Measurements from ENCODE around the gene TREML1. TPM values are rescaled to one million over a fixed set of nuclear protein-coding genes. Genes with fewer than 3 reads are reported as not detected.

Gene TREML1
- total RNA-seq, 1 donor from 2014 or later, result not detected

DNA sequence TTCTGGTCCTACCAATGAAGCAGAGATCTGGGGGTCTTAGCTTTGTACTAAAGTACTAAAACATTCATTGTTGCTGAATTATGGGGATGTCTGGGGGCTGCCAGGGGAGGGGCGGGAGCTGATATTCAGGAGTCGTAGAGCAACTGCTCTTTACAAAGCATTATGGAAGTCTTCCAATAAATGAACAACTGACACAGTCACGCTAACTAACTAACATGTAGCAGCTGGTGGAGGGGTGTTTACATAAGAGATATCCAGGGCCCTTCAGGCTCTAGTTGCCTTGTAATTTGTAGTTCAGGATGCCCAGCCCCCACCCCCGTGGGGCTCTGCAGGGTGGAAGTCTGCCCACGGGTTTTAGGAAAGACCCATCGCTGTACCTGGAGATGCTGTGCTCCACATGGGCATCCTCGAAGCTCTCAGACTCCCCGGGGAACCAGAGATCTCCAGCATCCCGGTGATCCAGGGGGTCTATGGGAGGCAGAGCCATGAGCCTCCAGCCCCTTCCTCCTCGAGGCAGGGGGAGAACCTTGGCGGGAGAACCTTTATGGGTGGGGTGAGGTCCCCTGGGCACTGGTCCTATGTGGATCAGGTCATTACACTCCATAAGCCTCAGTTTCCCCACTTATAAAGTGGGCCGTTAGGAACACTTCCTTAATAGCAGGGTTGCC lies 5.4 kb upstream of the TREML1 start:
- H3K27ac Mint-ChIP-seq (ENCODE audit: unreplicated experiment), result no peak overlapping the region
- no peaks in the 10 kb centered on the region for H3K4me1 Mint-ChIP-seq (ENCODE audit: low read depth, unreplicated experiment)
- H3K4me3 Mint-ChIP-seq (ENCODE audit: unreplicated experiment), result no peak overlapping the region
- no peaks in the 10 kb centered on the region for H3K36me3 Mint-ChIP-seq (ENCODE audit: unreplicated experiment)
- H3K9me3 Mint-ChIP-seq (ENCODE audit: unreplicated experiment), result peaks cover 4% of the 10 kb centered on the region
- TF ChIP-seq, protein P1, sequence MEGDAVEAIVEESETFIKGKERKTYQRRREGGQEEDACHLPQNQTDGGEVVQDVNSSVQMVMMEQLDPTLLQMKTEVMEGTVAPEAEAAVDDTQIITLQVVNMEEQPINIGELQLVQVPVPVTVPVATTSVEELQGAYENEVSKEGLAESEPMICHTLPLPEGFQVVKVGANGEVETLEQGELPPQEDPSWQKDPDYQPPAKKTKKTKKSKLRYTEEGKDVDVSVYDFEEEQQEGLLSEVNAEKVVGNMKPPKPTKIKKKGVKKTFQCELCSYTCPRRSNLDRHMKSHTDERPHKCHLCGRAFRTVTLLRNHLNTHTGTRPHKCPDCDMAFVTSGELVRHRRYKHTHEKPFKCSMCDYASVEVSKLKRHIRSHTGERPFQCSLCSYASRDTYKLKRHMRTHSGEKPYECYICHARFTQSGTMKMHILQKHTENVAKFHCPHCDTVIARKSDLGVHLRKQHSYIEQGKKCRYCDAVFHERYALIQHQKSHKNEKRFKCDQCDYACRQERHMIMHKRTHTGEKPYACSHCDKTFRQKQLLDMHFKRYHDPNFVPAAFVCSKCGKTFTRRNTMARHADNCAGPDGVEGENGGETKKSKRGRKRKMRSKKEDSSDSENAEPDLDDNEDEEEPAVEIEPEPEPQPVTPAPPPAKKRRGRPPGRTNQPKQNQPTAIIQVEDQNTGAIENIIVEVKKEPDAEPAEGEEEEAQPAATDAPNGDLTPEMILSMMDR (IDR thresholded peaks at IDR 0.05; ENCODE audit: partially characterized antibody, unreplicated experiment), result no peak
- peaks cover 6% of the 10 kb centered on the region for H3K27me3 Mint-ChIP-seq (ENCODE audit: unreplicated experiment)
- no peak for DNase-seq

DNA sequence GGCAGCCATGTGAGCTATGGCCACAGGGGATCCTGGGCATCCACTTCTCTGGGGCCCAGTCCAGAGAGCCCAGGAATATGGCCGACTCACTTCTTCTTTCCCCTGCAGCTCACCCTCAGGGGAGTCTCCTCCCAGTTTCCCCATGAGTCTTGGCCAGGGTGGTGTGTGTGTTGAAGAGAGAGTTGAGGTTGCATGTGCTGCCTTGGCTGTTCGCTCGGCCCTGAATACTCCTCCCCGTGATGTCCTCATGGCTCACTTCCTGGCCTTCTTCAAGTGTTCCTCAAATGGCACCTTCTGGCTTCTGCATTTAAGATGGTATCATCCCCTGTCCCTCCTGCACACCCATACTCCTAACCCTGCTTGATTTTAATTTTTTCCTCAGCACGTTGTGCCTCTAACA lies 3.2 kb upstream of the TREML1 start:
- H3K27me3 Mint-ChIP-seq (ENCODE audit: unreplicated experiment), result peaks cover 4% of the 10 kb centered on the region
- TF ChIP-seq, protein P1 (IDR thresholded peaks at IDR 0.05; ENCODE audit: partially characterized antibody, unreplicated experiment), result no peak

DNA sequence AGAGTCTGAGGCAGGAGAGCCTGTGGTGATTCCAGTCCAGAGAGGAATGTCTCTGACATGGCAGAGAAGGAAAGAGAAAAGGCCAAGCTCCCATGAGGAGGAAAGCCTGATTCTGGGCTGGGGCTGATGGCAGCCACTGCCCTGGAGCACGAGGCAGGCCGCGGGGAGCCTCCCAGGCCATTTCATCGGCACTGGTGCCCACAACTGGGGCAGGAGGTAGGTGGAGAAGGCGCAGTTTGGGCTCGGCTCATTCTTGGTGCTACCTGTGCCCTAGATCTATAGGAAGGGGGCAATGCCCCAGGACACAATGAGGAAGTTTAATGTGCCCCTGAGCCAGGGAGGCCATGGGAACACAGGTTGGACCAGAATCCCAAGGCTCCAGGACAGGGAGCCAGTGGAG lies 2.6 kb upstream of the TREML1 start:
- no peak overlapping the region for H3K27ac Mint-ChIP-seq (ENCODE audit: unreplicated experiment)
- H3K36me3 Mint-ChIP-seq (ENCODE audit: unreplicated experiment), result no peaks in the 10 kb centered on the region
- H3K4me1 Mint-ChIP-seq (ENCODE audit: low read depth, unreplicated experiment), result no peaks in the 10 kb centered on the region
- peaks cover 4% of the 10 kb centered on the region for H3K27me3 Mint-ChIP-seq (ENCODE audit: unreplicated experiment)
- no peak for DNase-seq
- TF ChIP-seq, protein P1 (IDR thresholded peaks at IDR 0.05; ENCODE audit: partially characterized antibody, unreplicated experiment), result no peak
- no peak overlapping the region for H3K4me3 Mint-ChIP-seq (ENCODE audit: unreplicated experiment)
- H3K9me3 Mint-ChIP-seq (ENCODE audit: unreplicated experiment), result peaks cover 4% of the 10 kb centered on the region

More for the DNA sequence above, 3.2 kb upstream of the TREML1 start:
- Mint-ChIP-seq H3K4me1 (ENCODE audit: low read depth, unreplicated experiment) (no peaks in the 10 kb centered on the region), H3K9me3 (ENCODE audit: unreplicated experiment) (peaks cover 4% of the 10 kb centered on the region), H3K27ac (ENCODE audit: unreplicated experiment) (no peak overlapping the region), H3K4me3 (ENCODE audit: unreplicated experiment) (no peak overlapping the region), H3K36me3 (ENCODE audit: unreplicated experiment) (no peaks in the 10 kb centered on the region)
- no peak for DNase-seq

DNA sequence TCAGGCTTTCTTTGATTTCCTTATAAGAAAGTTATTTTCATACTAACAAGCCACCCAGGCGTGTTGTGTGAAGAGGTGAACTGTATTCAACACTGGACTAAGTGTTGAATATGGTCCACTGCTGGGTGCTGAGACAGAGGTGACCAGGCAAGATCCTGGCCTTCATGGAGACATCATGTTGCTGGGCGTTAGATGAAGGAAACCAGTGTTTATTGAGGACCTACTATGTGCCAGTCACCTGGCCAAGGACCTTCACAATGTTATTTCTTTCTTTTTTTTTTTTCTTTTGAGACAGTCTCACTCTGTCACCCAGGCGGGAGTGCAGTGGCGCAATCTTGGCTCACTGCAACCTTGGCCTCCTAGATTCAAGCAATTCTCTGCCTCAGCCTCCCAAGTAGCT lies 1.9 kb upstream of the TREML1 start:
- H3K27me3 Mint-ChIP-seq (ENCODE audit: unreplicated experiment), result peaks cover 10% of the 10 kb centered on the region
- no peaks in the 10 kb centered on the region for H3K36me3 Mint-ChIP-seq (ENCODE audit: unreplicated experiment)
- H3K4me1 Mint-ChIP-seq (ENCODE audit: low read depth, unreplicated experiment), result no peaks in the 10 kb centered on the region
- peaks cover 4% of the 10 kb centered on the region for H3K9me3 Mint-ChIP-seq (ENCODE audit: unreplicated experiment)
- no peak overlapping the region for H3K4me3 Mint-ChIP-seq (ENCODE audit: unreplicated experiment)
- DNase-seq, result no peak
- TF ChIP-seq, protein P1 (IDR thresholded peaks at IDR 0.05; ENCODE audit: partially characterized antibody, unreplicated experiment), result no peak
- no peak overlapping the region for H3K27ac Mint-ChIP-seq (ENCODE audit: unreplicated experiment)

DNA sequence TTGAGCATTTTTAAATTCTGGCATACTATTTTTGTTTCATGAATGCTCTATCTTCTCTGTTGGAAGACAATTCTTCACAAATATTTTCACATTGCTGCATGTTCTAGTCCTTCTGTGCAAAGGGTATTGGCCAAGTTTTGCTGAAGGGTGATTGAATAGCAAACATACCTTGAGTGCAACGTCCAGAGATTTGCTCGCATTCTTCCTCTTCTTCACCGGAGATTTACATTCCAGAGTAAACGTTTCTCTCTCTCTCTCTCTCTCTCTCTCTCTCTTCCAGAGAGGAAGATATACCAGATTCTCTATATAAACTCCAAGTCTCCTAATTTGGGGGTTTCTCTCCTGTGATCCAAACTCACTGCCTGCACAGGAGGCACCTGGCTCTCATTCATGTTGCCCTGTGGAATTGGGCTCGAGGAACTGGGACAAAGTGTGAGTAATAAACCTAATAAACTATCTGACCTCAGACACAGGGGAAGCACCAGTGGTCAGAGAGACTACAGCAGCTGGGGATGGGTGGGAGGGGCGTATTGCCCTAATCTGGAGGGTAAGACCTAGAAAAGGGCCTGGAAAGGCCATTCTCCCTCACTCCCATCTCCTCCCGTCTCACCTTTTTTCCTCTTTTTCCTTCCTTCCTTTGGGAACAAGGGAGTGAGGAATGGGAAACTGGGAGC lies 1.1 kb upstream of the TREML1 start:
- TF ChIP-seq, protein P1 (IDR thresholded peaks at IDR 0.05; ENCODE audit: partially characterized antibody, unreplicated experiment), result no peak
- DNase-seq, result no peak
- Mint-ChIP-seq H3K4me3 (ENCODE audit: unreplicated experiment) (no peak overlapping the region), H3K9me3 (ENCODE audit: unreplicated experiment) (peaks cover 4% of the 10 kb centered on the region), H3K27ac (ENCODE audit: unreplicated experiment) (no peak overlapping the region), H3K27me3 (ENCODE audit: unreplicated experiment) (peaks cover 10% of the 10 kb centered on the region), H3K36me3 (ENCODE audit: unreplicated experiment) (no peaks in the 10 kb centered on the region), H3K4me1 (ENCODE audit: low read depth, unreplicated experiment) (no peaks in the 10 kb centered on the region)
